Measurements from ENCODE around the gene CDCA5. TPM values are rescaled to one million over a fixed set of nuclear protein-coding genes. Genes with fewer than 3 reads are reported as not detected.

Gene CDCA5
- total and polyA plus RNA-seq, 2 donors = 1.2 to 3.9 TPM

- Histone ChIP-seq H3K27ac (ENCODE audit: low read depth) (no peak overlapping the region), H3K4me3 (ENCODE audit: low read depth, low read length) (no peak overlapping the region), H3K4me1 (ENCODE audit: insufficient read depth) (no peaks in the 10 kb centered on the region), H3K36me3 (ENCODE audit: insufficient read depth) (no peaks in the 10 kb centered on the region)
- DNase-seq (ENCODE audit: extremely low spot score) = no peak
- 93% methylated on average over 21 of the region's 21 CpGs for WGBS
These were observed 31.7 kb upstream of the CDCA5 start for GRCh38 chr11:65115361-65116082.

GRCh38 chr11:65114538-65115171, 30.8 kb upstream of the CDCA5 start:
- no peak for DNase-seq (ENCODE audit: extremely low spot score)
- Histone ChIP-seq H3K27ac (ENCODE audit: low read depth) (no peak overlapping the region), H3K4me1 (ENCODE audit: insufficient read depth) (no peaks in the 10 kb centered on the region), H3K36me3 (ENCODE audit: insufficient read depth) (no peaks in the 10 kb centered on the region), H3K4me3 (ENCODE audit: low read depth, low read length) (no peak overlapping the region)
- 86% methylated on average over 11 of the region's 11 CpGs for WGBS

DNA sequence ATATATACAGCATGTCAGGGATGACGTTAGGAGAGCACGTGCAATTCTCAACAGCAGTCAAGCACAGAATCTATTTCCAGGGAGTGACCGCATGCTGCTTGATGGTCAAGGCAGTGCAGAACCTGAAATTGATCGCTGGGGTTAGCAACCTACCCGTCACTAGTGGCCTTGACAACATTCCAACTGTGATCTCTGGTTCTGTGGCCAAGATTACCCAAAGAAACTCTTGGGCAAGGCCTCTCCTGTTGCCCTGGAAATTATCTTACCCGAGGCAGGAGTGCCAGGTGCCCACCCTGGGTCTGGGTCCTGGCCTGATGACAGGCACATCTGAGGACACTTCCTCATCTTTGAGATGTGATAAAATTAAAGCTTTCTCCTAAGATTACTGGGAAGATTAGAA, 30.0 kb upstream of the CDCA5 start:
- no peaks in the 10 kb centered on the region for H3K4me1 ChIP-seq (ENCODE audit: insufficient read depth)
- 66% methylated on average over 6 of the region's 6 CpGs for WGBS
- DNase-seq (ENCODE audit: extremely low spot score) = no peak
- H3K27ac ChIP-seq (ENCODE audit: low read depth) = no peak overlapping the region
- no peaks in the 10 kb centered on the region for H3K36me3 ChIP-seq (ENCODE audit: insufficient read depth)
- no peak overlapping the region for H3K4me3 ChIP-seq (ENCODE audit: low read depth, low read length)

GRCh38 chr11:65113361-65113756, 29.5 kb upstream of the CDCA5 start:
- Histone ChIP-seq H3K4me3 (ENCODE audit: low read depth, low read length) (no peak overlapping the region), H3K4me1 (ENCODE audit: insufficient read depth) (no peaks in the 10 kb centered on the region), H3K36me3 (ENCODE audit: insufficient read depth) (peaks cover 3% of the 10 kb centered on the region), H3K27ac (ENCODE audit: low read depth) (no peak overlapping the region)
- no peak for DNase-seq (ENCODE audit: extremely low spot score)
- 11% methylated on average over 14 of the region's 14 CpGs for WGBS

DNA sequence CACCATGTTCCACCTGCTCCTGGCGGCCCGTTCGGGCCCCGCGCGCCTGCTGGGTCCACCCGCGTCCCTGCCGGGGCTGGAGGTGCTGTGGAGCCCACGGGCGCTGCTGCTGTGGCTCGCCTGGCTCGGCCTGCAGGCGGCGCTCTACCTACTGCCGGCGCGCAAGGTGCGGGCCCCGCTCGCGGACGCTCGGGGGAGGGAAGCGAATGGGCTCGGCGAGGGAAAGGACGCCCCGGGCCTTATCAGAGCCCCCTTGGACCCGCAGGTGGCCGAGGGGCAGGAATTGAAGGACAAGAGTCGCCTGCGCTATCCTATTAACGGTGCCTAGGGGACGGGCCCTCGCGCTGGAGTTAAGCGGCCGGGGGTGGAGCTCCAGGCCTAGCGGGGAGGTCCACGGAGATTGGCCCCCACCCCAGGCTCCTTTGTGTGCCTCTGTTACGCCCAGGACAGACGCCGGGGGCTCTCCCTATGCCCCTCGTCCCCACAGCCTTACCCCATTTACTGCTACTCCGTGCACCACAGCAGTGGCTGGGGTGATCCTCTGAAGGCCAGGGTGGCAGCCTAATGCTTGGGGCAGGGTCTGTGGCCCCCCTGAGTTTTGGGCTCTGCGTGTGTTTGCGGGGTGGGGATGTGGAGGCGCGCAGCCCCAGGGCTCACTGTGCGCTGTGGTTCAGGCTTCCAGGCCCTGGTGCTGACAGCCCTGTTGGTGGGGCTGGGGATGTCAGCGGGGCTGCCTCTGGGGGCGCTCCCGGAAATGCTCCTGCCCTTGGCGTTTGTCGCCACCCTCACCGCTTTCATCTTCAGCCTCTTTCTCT, 28.9 kb upstream of the CDCA5 start:
- no peak for DNase-seq (ENCODE audit: extremely low spot score)
- H3K36me3 ChIP-seq (ENCODE audit: insufficient read depth) = peaks cover 4% of the 10 kb centered on the region
- H3K4me3 ChIP-seq (ENCODE audit: low read depth, low read length) = peak overlapping the region; percentile 26
- WGBS = under 1% methylated on average over 57 of the region's 57 CpGs
- no peak overlapping the region for H3K27ac ChIP-seq (ENCODE audit: low read depth)
- H3K4me1 ChIP-seq (ENCODE audit: insufficient read depth) = no peaks in the 10 kb centered on the region

GRCh38 chr11:65111744-65112545, 28.1 kb upstream of the CDCA5 start, which contains the start of gene TM7SF2:
Gene TM7SF2 (plus strand): TSS chr11:65111872. CDS start chr11:65112016, 144 bp downstream.
- H3K27ac ChIP-seq (ENCODE audit: low read depth) = no peak within 1 kb of the TSS
- WGBS = under 1% methylated on average over 64 of the region's 64 CpGs
- peak; percentile 82 for DNase-seq (ENCODE audit: extremely low spot score)
- no peaks in the 10 kb centered on the region for H3K4me1 ChIP-seq (ENCODE audit: insufficient read depth)
- peaks cover 4% of the 10 kb centered on the region for H3K36me3 ChIP-seq (ENCODE audit: insufficient read depth)
- peak within 1 kb of the TSS; percentile 26 for H3K4me3 ChIP-seq (ENCODE audit: low read depth, low read length)

DNA sequence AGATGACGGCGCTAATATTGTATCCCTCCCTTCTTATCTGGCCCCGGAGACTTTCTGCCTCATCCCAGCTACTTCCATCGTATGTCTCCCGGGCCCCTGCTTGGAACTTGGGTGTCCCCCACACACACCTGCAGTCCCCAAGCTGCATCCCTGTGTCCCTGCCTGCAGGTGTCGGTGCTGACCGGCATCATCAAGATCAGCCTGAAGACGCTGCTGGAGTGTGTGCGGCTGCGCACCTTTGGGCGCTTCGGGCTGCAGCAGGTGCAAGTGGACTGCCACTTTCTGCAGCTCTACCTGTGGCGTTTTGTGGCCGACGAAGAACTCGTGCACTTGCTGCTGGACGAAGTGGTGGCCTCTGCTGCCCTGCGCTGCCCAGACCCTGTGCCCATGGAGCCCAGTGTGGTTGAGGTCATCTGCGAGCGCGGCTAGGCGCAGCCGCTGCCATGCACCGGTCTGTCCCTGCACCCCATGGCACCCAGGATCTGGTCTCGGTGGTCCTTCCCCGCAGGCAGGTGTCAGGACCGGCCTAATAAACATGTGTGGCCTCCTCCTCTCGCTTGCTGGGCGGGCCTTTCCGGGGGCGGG, 27.4 kb upstream of the CDCA5 start:
- Histone ChIP-seq H3K27ac (ENCODE audit: low read depth) (no peak overlapping the region), H3K36me3 (ENCODE audit: insufficient read depth) (peaks cover 4% of the 10 kb centered on the region), H3K4me3 (ENCODE audit: low read depth, low read length) (no peak overlapping the region), H3K4me1 (ENCODE audit: insufficient read depth) (no peaks in the 10 kb centered on the region)
- no peak for DNase-seq (ENCODE audit: extremely low spot score)
- WGBS = 63% methylated on average over 31 of the region's 31 CpGs

- WGBS = 11% methylated on average over 18 of the region's 18 CpGs
- Histone ChIP-seq H3K4me1 (ENCODE audit: insufficient read depth) (no peaks in the 10 kb centered on the region), H3K4me3 (ENCODE audit: low read depth, low read length) (no peak overlapping the region), H3K36me3 (ENCODE audit: insufficient read depth) (peaks cover 7% of the 10 kb centered on the region), H3K27ac (ENCODE audit: low read depth) (no peak overlapping the region)
- DNase-seq (ENCODE audit: extremely low spot score) = no peak
These were observed 26.6 kb upstream of the CDCA5 start for GRCh38 chr11:65110354-65110861.

DNA sequence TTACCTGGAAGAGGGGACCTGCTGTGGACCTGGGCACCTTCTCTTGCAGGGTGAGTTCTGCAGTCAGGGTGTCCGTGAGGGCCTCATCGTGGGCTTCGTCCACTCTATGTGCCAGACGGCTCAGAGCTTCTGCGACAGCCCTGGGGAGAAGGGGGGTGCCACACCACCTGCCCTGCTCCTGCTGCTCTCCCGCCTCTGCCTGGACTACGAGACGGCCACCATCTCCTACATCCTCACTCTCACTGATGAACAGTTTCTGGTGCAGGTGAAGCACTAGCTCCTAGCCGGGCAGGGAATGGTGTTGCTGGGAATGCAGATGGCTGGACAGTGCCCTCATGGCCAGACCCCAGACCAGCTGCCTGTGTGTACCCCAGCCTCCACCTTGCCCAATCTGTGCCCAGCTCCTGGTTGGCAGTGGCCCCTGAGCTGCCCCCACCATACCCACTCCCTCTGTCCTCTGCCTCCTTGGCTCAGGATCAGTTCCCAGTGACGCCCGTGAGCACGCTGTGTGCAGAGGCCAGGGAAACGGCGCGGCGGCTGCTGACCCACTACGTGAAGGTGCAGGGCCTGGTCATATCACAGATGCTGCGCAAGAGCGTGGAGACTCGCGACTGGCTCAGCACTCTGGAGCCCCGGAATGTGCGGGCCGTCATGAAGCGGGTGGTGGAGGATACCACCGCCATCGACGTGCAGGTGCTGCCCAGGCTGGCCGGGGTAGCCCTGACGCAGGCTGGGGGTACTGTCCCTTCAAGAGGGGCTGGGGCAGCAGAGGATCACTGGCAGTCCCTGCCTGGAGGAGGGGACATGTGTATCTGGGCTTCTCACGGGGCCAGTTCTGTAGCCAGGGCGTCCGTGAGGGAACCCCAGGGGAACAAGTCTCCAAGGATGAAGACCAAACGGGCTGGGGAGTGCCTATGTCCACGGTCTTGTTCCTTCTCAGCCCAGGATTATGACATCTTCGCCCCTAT, 25.7 kb upstream of the CDCA5 start:
- WGBS = 90% methylated on average over 36 of the region's 36 CpGs
- H3K27ac ChIP-seq (ENCODE audit: low read depth) = no peak overlapping the region
- H3K4me1 ChIP-seq (ENCODE audit: insufficient read depth) = no peaks in the 10 kb centered on the region
- peaks cover 7% of the 10 kb centered on the region for H3K36me3 ChIP-seq (ENCODE audit: insufficient read depth)
- H3K4me3 ChIP-seq (ENCODE audit: low read depth, low read length) = no peak overlapping the region
- DNase-seq (ENCODE audit: extremely low spot score) = no peak

DNA sequence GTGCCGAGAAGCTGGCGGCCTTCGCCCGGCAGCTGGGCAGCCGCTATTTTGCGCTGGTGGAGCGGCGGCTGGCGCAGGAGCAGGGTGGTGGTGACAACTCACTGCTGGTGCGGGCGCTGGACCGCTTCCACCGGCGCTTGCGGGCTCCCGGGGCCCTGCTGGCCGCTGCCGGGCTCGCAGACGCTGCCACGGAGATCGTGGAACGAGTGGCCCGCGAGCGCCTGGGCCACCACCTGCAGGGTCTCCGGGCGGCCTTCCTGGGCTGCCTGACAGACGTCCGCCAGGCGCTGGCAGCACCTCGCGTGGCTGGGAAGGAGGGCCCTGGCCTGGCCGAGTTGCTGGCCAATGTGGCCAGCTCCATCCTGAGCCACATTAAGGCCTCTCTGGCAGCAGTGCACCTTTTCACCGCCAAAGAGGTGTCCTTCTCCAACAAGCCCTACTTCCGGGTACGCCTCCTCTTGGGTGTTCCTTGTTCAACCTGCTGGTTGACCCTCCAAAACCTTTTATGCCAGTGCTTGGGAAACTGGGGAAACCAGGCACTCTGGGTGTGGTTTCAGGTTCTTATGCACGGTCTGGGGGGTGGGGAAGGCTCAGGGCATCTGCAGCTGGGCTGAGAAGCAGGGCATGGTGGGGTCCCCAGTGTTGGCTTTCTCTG, 24.8 kb upstream of the CDCA5 start:
- peaks cover 7% of the 10 kb centered on the region for H3K36me3 ChIP-seq (ENCODE audit: insufficient read depth)
- H3K27ac ChIP-seq (ENCODE audit: low read depth) = no peak overlapping the region
- DNase-seq (ENCODE audit: extremely low spot score) = no peak
- H3K4me3 ChIP-seq (ENCODE audit: low read depth, low read length) = no peak overlapping the region
- WGBS = 94% methylated on average over 38 of the region's 38 CpGs
- H3K4me1 ChIP-seq (ENCODE audit: insufficient read depth) = no peaks in the 10 kb centered on the region

GRCh38 chr11:65107751-65108468, 24.1 kb upstream of the CDCA5 start:
- Histone ChIP-seq H3K36me3 (ENCODE audit: insufficient read depth) (peaks cover 7% of the 10 kb centered on the region), H3K27ac (ENCODE audit: low read depth) (no peak overlapping the region), H3K4me3 (ENCODE audit: low read depth, low read length) (no peak overlapping the region), H3K4me1 (ENCODE audit: insufficient read depth) (no peaks in the 10 kb centered on the region)
- no peak for DNase-seq (ENCODE audit: extremely low spot score)
- WGBS = 94% methylated on average over 52 of the region's 52 CpGs
